AG09309 (cell line): Measurements from ENCODE around the gene ZSCAN18.

Source experiments
- DNase-seq: peaks from one replicate; pipeline ENCODE4 v3.0.0-alpha.2; 2010; ENCODE audit warnings: low read depth
- H3K4me3 ChIP-seq: 2 replicates; pipeline ENCODE4 v1.5.1; 2011; ENCODE audit warnings: mild to moderate bottlenecking, low read depth, low read length, moderate library complexity; ENCODE audit not compliant: control insufficient read depth
- TF ChIP-seq, protein P1 (sequence below): IDR thresholded peaks from 2 replicates; pipeline ENCODE4 v1.5.1; 2011; ENCODE audit warnings: mild to moderate bottlenecking, low read depth, low read length, inconsistent platforms; ENCODE audit not compliant: insufficient read depth, control insufficient read depth; ENCODE audit errors: missing control alignments

Gene ZSCAN18

GRCh38 chr19:58123354-58123753, 25.3 kb upstream of the ZSCAN18 start:
- H3K4me3 ChIP-seq, result no peak overlapping the region
- DNase-seq, result no peak
- TF ChIP-seq, protein P1, sequence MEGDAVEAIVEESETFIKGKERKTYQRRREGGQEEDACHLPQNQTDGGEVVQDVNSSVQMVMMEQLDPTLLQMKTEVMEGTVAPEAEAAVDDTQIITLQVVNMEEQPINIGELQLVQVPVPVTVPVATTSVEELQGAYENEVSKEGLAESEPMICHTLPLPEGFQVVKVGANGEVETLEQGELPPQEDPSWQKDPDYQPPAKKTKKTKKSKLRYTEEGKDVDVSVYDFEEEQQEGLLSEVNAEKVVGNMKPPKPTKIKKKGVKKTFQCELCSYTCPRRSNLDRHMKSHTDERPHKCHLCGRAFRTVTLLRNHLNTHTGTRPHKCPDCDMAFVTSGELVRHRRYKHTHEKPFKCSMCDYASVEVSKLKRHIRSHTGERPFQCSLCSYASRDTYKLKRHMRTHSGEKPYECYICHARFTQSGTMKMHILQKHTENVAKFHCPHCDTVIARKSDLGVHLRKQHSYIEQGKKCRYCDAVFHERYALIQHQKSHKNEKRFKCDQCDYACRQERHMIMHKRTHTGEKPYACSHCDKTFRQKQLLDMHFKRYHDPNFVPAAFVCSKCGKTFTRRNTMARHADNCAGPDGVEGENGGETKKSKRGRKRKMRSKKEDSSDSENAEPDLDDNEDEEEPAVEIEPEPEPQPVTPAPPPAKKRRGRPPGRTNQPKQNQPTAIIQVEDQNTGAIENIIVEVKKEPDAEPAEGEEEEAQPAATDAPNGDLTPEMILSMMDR, result no peak

DNA sequence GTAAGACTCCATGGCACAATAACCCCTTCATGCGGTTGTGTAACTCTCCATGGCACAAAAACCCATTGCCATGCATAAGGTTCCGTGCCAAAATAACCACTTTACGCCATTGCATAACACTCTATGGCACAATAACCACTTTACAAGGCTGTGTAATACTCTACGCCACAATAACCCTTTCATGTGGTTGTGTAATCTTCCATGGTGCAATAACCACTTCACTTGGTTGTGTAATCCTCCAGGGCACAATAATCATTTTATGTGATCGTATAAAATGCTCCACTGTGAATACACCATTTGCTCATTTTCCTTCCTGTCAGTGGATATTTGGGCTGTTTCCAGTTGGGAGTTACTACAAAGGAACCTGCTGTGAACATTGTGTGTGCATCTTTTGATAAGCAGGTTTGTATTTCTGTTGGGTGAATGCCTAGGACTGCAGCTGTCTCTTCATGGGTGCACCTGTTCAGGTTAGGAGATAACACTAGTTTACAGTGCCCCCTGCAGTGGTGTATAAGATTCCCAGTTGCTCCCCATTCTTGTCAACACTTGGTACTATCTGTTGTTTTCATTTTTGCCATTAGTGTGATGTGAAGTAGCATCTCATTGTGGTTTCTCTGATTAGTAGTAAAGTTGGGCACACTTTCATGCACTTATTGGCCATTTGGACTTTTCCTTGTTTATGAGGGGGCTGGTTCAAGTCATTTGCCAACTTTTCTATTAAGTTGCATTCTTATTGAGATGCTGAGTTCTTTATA, 21.1 kb upstream of the ZSCAN18 start:
- no peak overlapping the region for H3K4me3 ChIP-seq
- TF ChIP-seq, protein P1, result no peak
- no peak for DNase-seq

- no peak for DNase-seq
- no peak overlapping the region for H3K4me3 ChIP-seq
- TF ChIP-seq, protein P1, result no peak
These were observed 20.0 kb upstream of the ZSCAN18 start for GRCh38 chr19:58117841-58118575.

- no peak for DNase-seq
- TF ChIP-seq, protein P1, result no peak
- H3K4me3 ChIP-seq, result no peak overlapping the region
These were observed 10.5 kb upstream of the ZSCAN18 start for GRCh38 chr19:58108546-58108817.

DNA sequence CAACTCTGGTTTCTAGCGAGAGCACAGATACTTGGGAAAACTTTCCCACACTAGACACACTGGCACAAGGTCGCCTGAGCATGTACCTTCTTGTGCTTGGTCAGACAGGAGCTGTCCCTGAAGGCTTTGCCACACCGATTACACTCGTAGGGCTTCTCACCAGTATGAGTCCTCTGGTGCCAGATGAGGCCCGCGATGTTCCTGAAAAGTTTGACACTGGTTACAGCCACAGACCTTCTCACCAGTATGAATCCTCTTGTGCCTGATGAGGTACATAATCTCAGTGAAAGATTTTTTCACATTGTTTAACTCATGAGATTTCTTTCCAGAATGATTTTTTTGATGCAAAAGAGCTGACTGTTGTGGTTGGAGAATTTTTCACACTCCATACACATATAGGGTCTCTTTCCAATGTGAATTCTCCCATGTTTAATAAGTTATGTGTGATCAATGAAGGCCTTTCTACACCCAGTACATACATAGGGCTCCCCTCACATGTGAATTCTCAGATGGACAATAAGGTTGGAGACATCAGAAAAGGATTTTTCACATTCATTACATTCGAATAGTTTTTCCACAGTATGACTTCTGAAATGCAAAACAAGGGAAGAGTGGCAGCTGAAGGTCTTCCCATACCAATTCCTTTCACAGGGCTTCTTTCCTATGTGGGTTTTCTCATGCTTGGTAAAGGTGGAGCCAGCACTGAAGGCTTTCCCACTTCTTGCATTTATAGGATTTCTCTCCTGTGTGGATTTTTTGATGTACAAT, 9.9 kb upstream of the ZSCAN18 start:
- no peak overlapping the region for H3K4me3 ChIP-seq
- TF ChIP-seq, protein P1, result no peak
- DNase-seq, result no peak

- DNase-seq, result no peak
- TF ChIP-seq, protein P1, result no peak
- H3K4me3 ChIP-seq, result peak overlapping the region; percentile 47
These were observed 609 bp upstream of the ZSCAN18 start for GRCh38 chr19:58098682-58098998.
